ENCODE measurements around the gene LUM.
"Not testable (repeated sequence)": the region's sequence is repeated elsewhere in the genome, so short reads cannot be mapped to it uniquely, and the experiment has no call there.

Gene LUM

GRCh38 chr12:91109581-91110310 is 1.5 kb downstream of the LUM start:
- no peak for DNase-seq

- DNase-seq, result peak in 1 of 4 experiments; percentile 1
These were observed 2.1 kb downstream of the LUM start for GRCh38 chr12:91109148-91109564.

GRCh38 chr12:91108196-91108755 is 3.0 kb downstream of the LUM start:
- no peak for DNase-seq

- DNase-seq, result no peak
These were observed 5.0 kb downstream of the LUM start for GRCh38 chr12:91106283-91106682.

GRCh38 chr12:91105807-91106206 is 5.5 kb downstream of the LUM start:
- DNase-seq, result no peak

GRCh38 chr12:91104812-91105466 is 6.4 kb downstream of the LUM start:
- no peak for DNase-seq

- no peak for DNase-seq
These were observed 7.7 kb downstream of the LUM start for GRCh38 chr12:91103624-91104023.

- DNase-seq, result no peak
These were observed 8.2 kb downstream of the LUM start for GRCh38 chr12:91103101-91103500.

GRCh38 chr12:91100906-91101305 is 10.4 kb downstream of the LUM start:
- no peak for DNase-seq

- DNase-seq, result no peak
These were observed 11.5 kb downstream of the LUM start for GRCh38 chr12:91099836-91100235.

- no peak for DNase-seq
These were observed 12.0 kb downstream of the LUM start for GRCh38 chr12:91099341-91099740.

GRCh38 chr12:91098941-91099340 is 12.4 kb downstream of the LUM start:
- DNase-seq, result no peak

- no peak for DNase-seq
These were observed 12.8 kb downstream of the LUM start for GRCh38 chr12:91098461-91098860.

GRCh38 chr12:91094957-91095356 is 16.3 kb downstream of the LUM start:
- no peak for DNase-seq

- DNase-seq, result no peak
These were observed 17.1 kb downstream of the LUM start for GRCh38 chr12:91094032-91094662.

GRCh38 chr12:91093341-91093740 is 18.0 kb downstream of the LUM start:
- DNase-seq, result no peak

- no peak for DNase-seq
These were observed 19.2 kb downstream of the LUM start for GRCh38 chr12:91091916-91092715.

- DNase-seq, result not testable (repeated sequence)
These were observed 21.3 kb downstream of the LUM start for GRCh38 chr12:91089953-91090352.

- no peak for DNase-seq
These were observed 31.3 kb downstream of the LUM start for GRCh38 chr12:91080041-91080440.

- DNase-seq, result no peak
These were observed 32.8 kb downstream of the LUM start for GRCh38 chr12:91078501-91078900.

- no peak for DNase-seq
These were observed 33.9 kb downstream of the LUM start for GRCh38 chr12:91077228-91077954.

GRCh38 chr12:91074851-91075250 is 36.4 kb downstream of the LUM start:
- DNase-seq, result no peak

Measured in activated naive CD4-positive, alpha-beta T cell (primary cell).